IMR-90 (cell line): ENCODE results near the gene PIMREG. TPM values are rescaled to one million over a fixed set of nuclear protein-coding genes. Genes with fewer than 3 reads are reported as not detected.
A peak's percentile ranks its signal among the peaks of the same experiment; 100 is the strongest.

Source experiments
- ATAC-seq: fragments of 200-7000 bp; cut with Tn5 transposase; 2 replicates; pipeline ENCODE4 v1.9.1; 2020; ENCODE audit warnings: low read depth, mild to moderate bottlenecking, moderate library complexity
- BruUV-seq: library from RNA; stranded (reverse); fragments of 400-500 nt; replicated peaks from 2 replicates; lab custom pipeline; 2021; lab: Mats Ljungman, UMichigan
- CTCF ChIA-PET: fragments of 300-600 bp; formaldehyde crosslinking; extraction: SDS; loops from one replicate; lab custom pipeline; 2021; ENCODE audit warnings: antibody characterized with exemption; lab: Yijun Ruan, JAX
- POLR2A ChIA-PET: fragments of 300-600 bp; sonication (Branson Sonifier 250); formaldehyde crosslinking; loops from one replicate; lab custom pipeline; 2022; ENCODE audit warnings: antibody characterized with exemption; ENCODE audit not compliant: unreplicated experiment; lab: Charles Lee
- DNase-seq: peaks from one replicate; pipeline ENCODE4 v3.0.0; 2013
- H2AFZ ChIP-seq: replicated peaks from 2 replicates; pipeline ENCODE3; 2013; ENCODE audit warnings: low read length, mild to moderate bottlenecking; ENCODE audit not compliant: poor library complexity
- H2AK5ac ChIP-seq: 2 replicates; pipeline ENCODE4 v1.6.1; 2013; ENCODE audit warnings: low read depth, low read length, inconsistent platforms
- H2AK9ac ChIP-seq: replicated peaks from 2 replicates; pipeline ENCODE3; 2013; ENCODE audit warnings: mild to moderate bottlenecking, low read depth, low read length, moderate library complexity; ENCODE audit not compliant: poor library complexity
- H2BK120ac ChIP-seq: 2 replicates; pipeline ENCODE4 v1.6.1; 2013; ENCODE audit warnings: low read depth, low read length, inconsistent platforms
- H2BK15ac ChIP-seq: 3 replicates; pipeline ENCODE4 v1.6.1; 2013; ENCODE audit warnings: low read depth, low read length, inconsistent platforms
- H2BK20ac ChIP-seq: 2 replicates; pipeline ENCODE4 v1.6.1; 2013; ENCODE audit warnings: low read depth, mild to moderate bottlenecking, inconsistent platforms, low read length, moderate library complexity
- H2BK5ac ChIP-seq: 2 replicates; pipeline ENCODE4 v1.6.1; 2013; ENCODE audit warnings: mild to moderate bottlenecking, low read depth, low read length, inconsistent platforms; ENCODE audit not compliant: poor library complexity, severe bottlenecking
- H3K14ac ChIP-seq: replicated peaks from 2 replicates; pipeline ENCODE4 v1.6.1; 2013; ENCODE audit warnings: low read depth, low read length, inconsistent platforms
- H3K18ac ChIP-seq: 2 replicates; pipeline ENCODE4 v1.6.1; 2013; ENCODE audit warnings: low read depth, low read length, control low read depth
- H3K23ac ChIP-seq: 2 replicates; pipeline ENCODE4 v1.6.1; 2013; ENCODE audit warnings: low read depth, low read length, inconsistent platforms
- H3K27ac ChIP-seq: 2 replicates; pipeline ENCODE4 v1.5.1; 2013; ENCODE audit warnings: mild to moderate bottlenecking, control low read depth, low read length; ENCODE audit not compliant: insufficient read depth
- H3K27me3 ChIP-seq: 2 replicates; pipeline ENCODE4 v1.6.1; 2013; ENCODE audit warnings: low read length; ENCODE audit not compliant: control insufficient read depth, insufficient read depth
- H3K36me3 ChIP-seq: 2 replicates; pipeline ENCODE4 v1.6.1; 2013; ENCODE audit warnings: low read length, mixed read lengths; ENCODE audit not compliant: control insufficient read depth, insufficient read depth
- H3K4ac ChIP-seq: 2 replicates; pipeline ENCODE4 v1.6.1; 2013; ENCODE audit warnings: low read depth, low read length, inconsistent platforms
- H3K4me1 ChIP-seq: 2 replicates; pipeline ENCODE4 v1.6.1; 2013; ENCODE audit warnings: low read length, mixed read lengths; ENCODE audit not compliant: control insufficient read depth, insufficient read depth
- H3K4me2 ChIP-seq: 2 replicates; pipeline ENCODE4 v1.6.1; 2013; ENCODE audit warnings: low read depth, mild to moderate bottlenecking, control low read depth, low read length, moderate library complexity
- H3K4me3 ChIP-seq: 2 replicates; pipeline ENCODE4 v1.5.1; 2013; ENCODE audit warnings: low read depth, mild to moderate bottlenecking, control low read depth, low read length, moderate library complexity; ENCODE audit not compliant: insufficient read depth
- H3K56ac ChIP-seq: 2 replicates; pipeline ENCODE4 v1.6.1; 2013; ENCODE audit warnings: low read length, inconsistent platforms; ENCODE audit not compliant: insufficient read depth; ENCODE audit errors: extremely low read depth
- H3K79me1 ChIP-seq, 2 experiments: 2 replicates each; pipeline ENCODE4 v1.6.1; 2013; ENCODE audit warnings: low read length in 2 of 2, inconsistent platforms in 1 of 2, low read depth in 1 of 2
- H3K9ac ChIP-seq: 2 replicates; pipeline ENCODE4 v1.6.1; 2013; ENCODE audit warnings: low read depth, low read length, control low read depth
- H3K9me1 ChIP-seq: 2 replicates; pipeline ENCODE4 v1.6.1; 2013; ENCODE audit warnings: low read length, inconsistent platforms; ENCODE audit not compliant: insufficient read depth
- H3K9me3 ChIP-seq: 2 replicates; pipeline ENCODE4 v1.6.1; 2013; ENCODE audit warnings: low read length; ENCODE audit not compliant: control insufficient read depth, insufficient read depth
- H4K20me1 ChIP-seq: 2 replicates; pipeline ENCODE4 v1.6.1; 2013; ENCODE audit warnings: low read length, inconsistent platforms; ENCODE audit not compliant: insufficient read depth
- H4K5ac ChIP-seq: 2 replicates; pipeline ENCODE4 v1.6.1; 2013; ENCODE audit warnings: mild to moderate bottlenecking, low read depth, low read length, control low read depth
- H4K8ac ChIP-seq, 2 experiments: 2 replicates each; pipeline ENCODE4 v1.6.1; 2013; ENCODE audit warnings: low read depth in 2 of 2, low read length in 2 of 2, control low read depth in 1 of 2, inconsistent platforms in 1 of 2
- H4K91ac ChIP-seq: 2 replicates; pipeline ENCODE4 v1.6.1; 2013; ENCODE audit warnings: low read depth, low read length, inconsistent platforms; ENCODE audit not compliant: insufficient read depth
- BHLHE40 ChIP-seq: fragments of 150-350 bp; IDR thresholded peaks from 2 replicates; pipeline ENCODE4 v1.6.1; 2016; ENCODE audit warnings: mild to moderate bottlenecking, low read depth, low read length
- CEBPB ChIP-seq: IDR thresholded peaks from 2 replicates; pipeline ENCODE4 v1.6.1; 2012; ENCODE audit warnings: low read depth, low read length, improper control_type of control experiment
- CHD1 ChIP-seq: IDR thresholded peaks from 2 replicates; pipeline ENCODE4 v1.6.1; 2012; ENCODE audit warnings: low read depth, low read length, improper control_type of control experiment
- FOS ChIP-seq: fragments of 150-350 bp; IDR thresholded peaks from 2 replicates; pipeline ENCODE4 v1.6.1; 2016; ENCODE audit warnings: low read depth, low read length
- MAFK ChIP-seq: IDR thresholded peaks from 2 replicates; pipeline ENCODE4 v1.6.1; 2012; ENCODE audit warnings: low read depth, low read length, improper control_type of control experiment
- MAZ ChIP-seq: IDR thresholded peaks from 2 replicates; pipeline ENCODE4 v1.6.1; 2012; ENCODE audit warnings: low read depth, mild to moderate bottlenecking, low read length, improper control_type of control experiment, moderate library complexity, borderline replicate concordance
- MXI1 ChIP-seq: IDR thresholded peaks from 2 replicates; pipeline ENCODE4 v1.6.1; 2012; ENCODE audit warnings: low read depth, mild to moderate bottlenecking, low read length, moderate library complexity, borderline replicate concordance
- NFE2L2 ChIP-seq: fragments of 150-350 bp; IDR thresholded peaks from 2 replicates; pipeline ENCODE4 v1.6.1; 2016; ENCODE audit warnings: low read depth, mild to moderate bottlenecking, low read length
- RAD21 ChIP-seq: IDR thresholded peaks from 2 replicates; pipeline ENCODE4 v1.6.1; 2012; ENCODE audit warnings: low read length, improper control_type of control experiment
- RCOR1 ChIP-seq: IDR thresholded peaks from 2 replicates; pipeline ENCODE4 v1.6.1; 2012; ENCODE audit warnings: mild to moderate bottlenecking, low read length, improper control_type of control experiment; ENCODE audit not compliant: insufficient replicate concordance
- RFX5 ChIP-seq: IDR thresholded peaks from 2 replicates; pipeline ENCODE4 v1.8.0; 2012; ENCODE audit warnings: low read depth, mild to moderate bottlenecking, low read length, moderate library complexity
- SMC3 ChIP-seq: fragments of 150-350 bp; IDR thresholded peaks from 2 replicates; pipeline ENCODE4 v1.6.1; 2016; ENCODE audit warnings: low read depth, mild to moderate bottlenecking, antibody characterized with exemption, low read length, moderate library complexity
- WGBS, 2 experiments: methylation state at CpG; one replicate each; pipeline versions ENCODE4 v1.1.5 to v1.1.7; 2013; ENCODE audit warnings: missing lambda C conversion rate in 2 of 2; ENCODE audit not compliant: insufficient read length in 1 of 2; ENCODE audit errors: extremely low coverage in 2 of 2; 5-methylcytosine and 5-hydroxymethylcytosine counted together
- dilution Hi-C: fragments of 300-500 bp; cut with HindIII; formaldehyde crosslinking; loops from one replicate; pipeline ENCODE4 v1.14.3; 2018; ENCODE audit warnings: low sequenced_read_pairs; ENCODE audit not compliant: unreplicated experiment
- in situ Hi-C: fragments of 300-500 bp; cut with MboI; formaldehyde crosslinking; loops from 3 replicates; pipeline ENCODE4 v1.14.3; 2019; ENCODE audit warnings: low sequenced_read_pairs, inconsistent platforms, mixed read lengths
- intact Hi-C: fragments of 100-400 bp; cut with micrococcal nuclease; formaldehyde crosslinking; loops from 2 replicates; pipeline ENCODE4 v1.10.0; 2022
- polyA plus RNA-seq, 3 experiments: library from polyadenylated mRNA; depleted of rRNA; stranded (reverse); fragments of >200 nt; gene quantifications; 2 replicates each; pipeline ENCODE4 v1.2.3, GENCODE V29; 2012; ENCODE audit warnings: low replicate concordance in 1 of 3
- total RNA-seq: library from RNA; depleted of rRNA; stranded (reverse); fragments of >200 nt; gene quantifications from 2 replicates; pipeline ENCODE4 v1.2.3, GENCODE V29; 2012
- TF ChIP-seq, protein P1 (sequence below): fragments of 150-350 bp; IDR thresholded peaks from 2 replicates; pipeline ENCODE4 v1.6.1; 2017; ENCODE audit warnings: mild to moderate bottlenecking, antibody characterized with exemption, low read length, low read depth
- TF ChIP-seq, protein P2 (sequence below): conservative IDR thresholded peaks from 2 replicates; pipeline ENCODE4 v1.5.1; 2012; ENCODE audit warnings: mild to moderate bottlenecking, low read depth, low read length, improper control_type of control experiment

PIMREG gene
- total and polyA plus RNA-seq, 2 of the 4 experiments (the other 2 are of a cell fraction), result 21.5 to 25.9 TPM

DNA sequence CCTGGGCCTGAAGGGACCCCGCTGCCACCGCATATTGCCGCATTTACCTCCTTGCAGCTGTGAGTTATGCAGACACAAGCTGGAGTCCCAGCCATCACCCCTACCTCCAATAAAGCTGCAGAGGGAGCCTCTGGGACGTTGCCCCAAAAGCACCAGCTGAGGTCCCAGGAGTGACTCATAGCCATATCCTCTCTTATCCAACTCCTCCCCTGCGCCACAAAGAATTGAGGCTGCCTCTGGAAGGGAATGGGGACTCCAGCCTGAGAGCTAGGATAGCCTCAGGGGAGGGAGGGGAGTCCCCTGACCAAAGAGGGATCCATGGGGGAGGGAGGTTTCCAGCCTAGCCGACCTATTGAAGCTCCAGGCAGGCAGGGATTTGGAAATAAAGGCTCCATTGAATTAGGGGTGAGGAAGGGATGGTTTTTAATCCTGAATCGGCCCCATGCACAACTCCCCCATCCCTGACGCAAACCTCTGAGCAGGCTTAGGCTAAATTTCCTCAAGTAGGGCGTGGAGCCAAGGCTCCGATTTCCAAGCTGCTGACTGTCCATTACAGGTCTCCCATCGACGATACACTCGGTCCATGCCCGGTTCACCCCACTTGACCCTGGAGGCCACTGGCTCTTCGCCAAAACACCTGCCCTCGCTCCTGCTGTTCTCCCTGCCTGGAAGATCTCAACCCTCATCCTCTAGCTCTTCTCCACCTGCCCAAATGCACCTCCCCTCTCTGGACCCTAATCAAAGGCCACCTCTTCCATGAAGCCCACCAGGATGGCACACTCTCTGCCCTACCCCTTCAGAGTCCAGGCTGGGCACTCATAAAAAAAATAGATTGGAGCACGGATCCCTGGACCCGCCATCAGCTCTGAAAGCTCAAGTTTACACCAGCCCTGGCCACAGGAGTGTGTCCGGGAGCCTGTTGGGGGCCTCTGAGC, 27.5 kb downstream of the PIMREG start:
- intact Hi-C loops (loop anchor here (5.0 kb wide), 2 partner anchors 86 to 121 kb away; partner anchors contain the start of gene PITPNM3), in situ Hi-C loops (loop anchor here (10.0 kb wide), 1 partner anchor 173 kb away; the partner anchor contains the start of genes KIAA0753 and TXNDC17), dilution Hi-C loops (no loop called here)
- ChIA-PET POLR2A (no interaction called here), CTCF (interaction anchor here (0.6 to 1.3 kb wide), 5 partner anchors 13 to 177 kb away, joined by 3 to 4 read pairs (median 3); no protein-coding TSS in a partner anchor)
- Histone ChIP-seq H3K9me1 (peaks cover 7% of the 10 kb centered on the region; the same call in 1 of the 2 replicates), H3K36me3 (no peaks in the 10 kb centered on the region), H2BK5ac (no peak overlapping the region), H2BK20ac (no peak overlapping the region), H4K91ac (no peak overlapping the region), H3K18ac (no peak overlapping the region), H2BK120ac (no peak overlapping the region), H2AK9ac (peak overlapping the region; percentile 18), H3K27ac (no peak overlapping the region), H3K9me3 (peaks cover 2% of the 10 kb centered on the region; the same call in 1 of the 2 replicates), H3K27me3 (no peaks in the 10 kb centered on the region), H2AK5ac (peak overlapping the region; percentile 7; the same call in 1 of the 2 replicates), H2BK15ac (no peak overlapping the region), H3K4me3 (no peak overlapping the region), H3K23ac (no peak overlapping the region), H4K8ac (0 out of 4 replicates have a peak overlapping the region, but pooled peaks of 1 of the 2 experiments have one; percentile 13), H2AFZ (peak overlapping the region; percentile 61), H3K4ac (no peak overlapping the region), H3K14ac (0 out of 2 replicates have a peak overlapping the region, but pooled peaks have one; percentile 30), H3K56ac (no peak overlapping the region), H3K4me2 (no peak overlapping the region), H3K9ac (no peak overlapping the region), H4K5ac (no peak overlapping the region), H4K20me1 (peaks cover 5% of the 10 kb centered on the region; the same call in 1 of the 2 replicates), H3K79me1 (no peaks in the 10 kb centered on the region), H3K4me1 (peaks cover 13% of the 10 kb centered on the region)
- ATAC-seq, result peak; percentile 65
- 85% methylated on average over 8 of the region's 19 CpGs; no CpG with 5 or more reads in 1 of the 2 experiments for WGBS, 2 experiments
- peak; percentile 61 for DNase-seq
- no TSS peak for BruUV-seq
- TF ChIP-seq FOS, result peak; percentile 28; the same call in 1 of the 2 replicates
- no peak for TF ChIP-seq NFE2L2
- TF ChIP-seq RFX5, result no peak
- TF ChIP-seq, protein P1, sequence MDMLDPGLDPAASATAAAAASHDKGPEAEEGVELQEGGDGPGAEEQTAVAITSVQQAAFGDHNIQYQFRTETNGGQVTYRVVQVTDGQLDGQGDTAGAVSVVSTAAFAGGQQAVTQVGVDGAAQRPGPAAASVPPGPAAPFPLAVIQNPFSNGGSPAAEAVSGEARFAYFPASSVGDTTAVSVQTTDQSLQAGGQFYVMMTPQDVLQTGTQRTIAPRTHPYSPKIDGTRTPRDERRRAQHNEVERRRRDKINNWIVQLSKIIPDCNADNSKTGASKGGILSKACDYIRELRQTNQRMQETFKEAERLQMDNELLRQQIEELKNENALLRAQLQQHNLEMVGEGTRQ, result no peak
- TF ChIP-seq BHLHE40, result no peak
- TF ChIP-seq, protein P2, sequence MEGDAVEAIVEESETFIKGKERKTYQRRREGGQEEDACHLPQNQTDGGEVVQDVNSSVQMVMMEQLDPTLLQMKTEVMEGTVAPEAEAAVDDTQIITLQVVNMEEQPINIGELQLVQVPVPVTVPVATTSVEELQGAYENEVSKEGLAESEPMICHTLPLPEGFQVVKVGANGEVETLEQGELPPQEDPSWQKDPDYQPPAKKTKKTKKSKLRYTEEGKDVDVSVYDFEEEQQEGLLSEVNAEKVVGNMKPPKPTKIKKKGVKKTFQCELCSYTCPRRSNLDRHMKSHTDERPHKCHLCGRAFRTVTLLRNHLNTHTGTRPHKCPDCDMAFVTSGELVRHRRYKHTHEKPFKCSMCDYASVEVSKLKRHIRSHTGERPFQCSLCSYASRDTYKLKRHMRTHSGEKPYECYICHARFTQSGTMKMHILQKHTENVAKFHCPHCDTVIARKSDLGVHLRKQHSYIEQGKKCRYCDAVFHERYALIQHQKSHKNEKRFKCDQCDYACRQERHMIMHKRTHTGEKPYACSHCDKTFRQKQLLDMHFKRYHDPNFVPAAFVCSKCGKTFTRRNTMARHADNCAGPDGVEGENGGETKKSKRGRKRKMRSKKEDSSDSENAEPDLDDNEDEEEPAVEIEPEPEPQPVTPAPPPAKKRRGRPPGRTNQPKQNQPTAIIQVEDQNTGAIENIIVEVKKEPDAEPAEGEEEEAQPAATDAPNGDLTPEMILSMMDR, result peak; percentile 28; the same call in 1 of the 2 replicates
- TF ChIP-seq MAZ, result no peak
- no peak for TF ChIP-seq CHD1
- TF ChIP-seq MXI1, result no peak
- TF ChIP-seq RCOR1, result no peak
- 0 out of 2 replicates have a peak, but pooled peaks have one; percentile 19 for TF ChIP-seq SMC3
- TF ChIP-seq MAFK, result no peak
- no peak for TF ChIP-seq CEBPB
- peak; percentile 38; the same call in 1 of the 2 replicates for TF ChIP-seq RAD21
